Measurements from ENCODE around the gene CWC27.
A peak's percentile ranks its signal among the peaks of the same experiment; 100 is the strongest.

The CWC27 gene

DNA sequence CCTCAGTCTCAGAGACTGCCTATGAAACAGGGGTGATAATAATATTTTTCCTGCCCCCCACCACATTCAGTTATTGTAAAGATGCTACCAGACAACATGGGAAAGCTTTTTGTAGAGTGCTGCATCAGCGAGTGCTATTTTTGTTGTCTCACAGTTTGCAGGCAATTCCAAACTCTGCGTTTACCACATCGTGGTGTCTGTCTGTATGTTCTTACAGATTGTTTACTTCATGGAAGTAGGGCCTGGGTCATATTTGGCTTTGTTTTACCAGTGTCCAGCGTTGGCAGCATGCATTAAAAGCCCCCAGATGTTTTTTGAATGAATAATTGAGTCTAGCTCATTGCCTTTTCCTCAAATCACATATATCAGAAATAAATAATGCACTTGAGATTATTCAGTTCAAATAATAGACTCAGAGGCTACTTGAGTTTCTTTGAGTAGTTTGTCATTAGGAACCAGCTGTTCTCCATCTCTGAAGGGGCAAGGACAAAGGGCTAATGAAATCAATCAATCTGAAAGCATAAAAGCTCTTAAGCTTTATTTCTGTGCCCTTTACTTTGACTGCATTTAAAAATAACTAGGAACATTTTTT is 243.7 kb downstream of the CWC27 start:
- no peak for DNase-seq

DNA sequence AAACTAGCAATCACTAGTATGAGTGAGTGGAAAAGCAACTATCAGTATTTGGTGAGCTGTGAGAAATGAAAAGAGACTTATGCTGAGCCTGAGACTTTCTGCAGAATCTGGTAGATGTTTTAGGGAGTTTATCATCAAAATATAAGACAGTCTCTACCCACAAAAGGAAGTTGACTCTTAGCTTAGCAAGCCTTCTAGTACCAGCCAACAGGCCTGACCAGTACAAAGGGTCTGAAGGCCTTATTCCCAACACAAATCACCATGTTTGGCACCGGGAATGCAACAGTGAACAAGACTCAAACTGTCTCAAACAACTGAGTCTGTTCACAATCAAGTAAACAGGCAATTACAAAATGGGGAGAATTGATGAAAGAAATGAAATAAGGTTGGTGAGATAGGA is 244.4 kb downstream of the CWC27 start:
- no peak for DNase-seq

DNA sequence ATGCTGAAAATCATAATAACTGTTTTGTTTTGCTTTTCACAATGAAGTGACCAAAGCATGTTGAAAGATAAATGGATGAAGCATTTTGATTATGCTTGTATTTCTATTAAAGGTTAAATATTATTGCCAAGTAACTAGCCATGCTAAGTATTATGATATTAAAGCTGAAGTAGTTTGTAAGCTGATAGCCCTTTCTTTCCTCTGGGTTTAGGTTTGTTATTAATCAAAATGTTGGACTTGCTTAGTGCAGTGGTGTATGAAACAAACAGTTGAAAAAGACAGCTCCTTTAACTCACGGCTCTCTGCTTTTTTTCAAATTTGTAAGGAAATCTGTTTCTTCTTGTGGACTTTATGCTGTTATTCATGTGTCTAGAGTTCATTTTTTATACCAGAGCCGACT is 246.0 kb downstream of the CWC27 start:
- DNase-seq = no peak

DNA sequence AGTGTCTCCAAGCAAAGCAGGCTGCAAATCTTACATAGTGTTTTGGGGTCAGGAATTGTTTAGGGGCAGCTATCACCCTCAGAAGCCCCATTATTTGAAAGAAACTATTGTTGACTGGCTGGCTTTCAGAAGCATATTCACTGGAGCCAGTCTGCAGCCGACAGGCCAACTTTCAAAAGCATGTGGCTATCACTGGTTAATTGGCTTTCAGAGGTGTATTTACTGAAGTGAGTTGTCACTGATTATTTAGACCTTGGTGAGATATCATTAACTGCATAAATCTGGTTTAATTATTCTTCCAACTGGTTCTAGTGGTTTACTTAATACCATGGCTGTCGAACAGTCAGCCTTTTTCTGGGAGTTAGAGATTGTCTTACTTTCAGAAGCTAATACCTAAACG is 247.0 kb downstream of the CWC27 start:
- DNase-seq = no peak

DNA sequence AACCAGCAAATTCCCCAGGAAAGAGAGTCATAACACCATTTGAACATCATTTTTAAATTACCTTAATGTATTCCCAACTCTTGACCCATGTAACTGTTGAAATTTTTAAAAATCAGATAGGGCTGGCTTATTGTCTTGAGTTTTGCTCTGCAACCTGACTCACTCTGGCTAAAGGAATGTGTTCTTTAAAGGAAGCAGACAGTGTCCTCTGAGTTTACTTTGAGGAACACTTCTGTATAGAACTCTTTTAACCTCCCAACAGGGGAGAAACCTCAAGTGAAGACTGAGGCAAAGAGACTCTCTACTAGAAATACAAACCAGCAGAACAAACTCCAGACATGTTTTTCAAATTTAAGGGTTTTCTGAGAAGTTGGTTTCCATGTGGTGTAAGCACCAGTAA is 248.9 kb downstream of the CWC27 start:
- DNase-seq = no peak

DNA sequence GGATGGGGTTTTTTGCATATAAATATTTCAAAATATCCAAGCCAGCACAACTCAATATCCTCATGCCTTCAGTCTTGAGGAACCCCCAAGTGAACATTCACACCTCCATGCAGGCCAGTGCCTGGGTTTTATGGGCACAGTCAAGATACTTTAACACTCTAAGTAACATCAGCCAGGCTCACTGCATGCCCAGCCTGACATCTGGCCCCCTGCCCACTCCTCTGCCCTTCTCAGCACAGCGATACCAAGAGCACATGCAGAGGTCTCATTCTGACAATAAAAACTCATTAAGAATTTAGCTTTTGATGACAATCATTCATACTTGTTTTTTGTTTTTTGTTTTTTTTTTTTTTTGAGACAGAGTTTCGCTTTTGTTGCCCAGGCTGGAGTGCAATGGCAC is 250.0 kb downstream of the CWC27 start:
- DNase-seq = no peak

DNA sequence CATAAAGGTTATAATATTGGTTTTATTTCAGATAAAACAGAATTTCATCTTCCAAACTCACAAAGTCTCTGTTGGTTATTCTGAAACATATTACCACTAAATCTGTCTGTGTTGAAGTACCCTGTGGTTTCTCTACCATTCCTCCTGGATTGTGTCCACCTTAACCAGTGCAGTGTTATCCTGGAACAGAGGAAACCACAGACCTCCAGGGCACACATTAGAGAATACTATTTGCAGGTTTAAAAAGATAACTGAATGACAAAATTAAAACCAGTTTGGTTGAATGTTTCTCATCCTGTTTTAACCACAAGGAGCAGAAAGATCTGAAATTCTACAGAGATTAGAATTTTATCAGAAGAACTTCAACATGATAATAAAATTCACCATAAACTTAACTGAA is 251.8 kb downstream of the CWC27 start:
- DNase-seq = no peak

DNA sequence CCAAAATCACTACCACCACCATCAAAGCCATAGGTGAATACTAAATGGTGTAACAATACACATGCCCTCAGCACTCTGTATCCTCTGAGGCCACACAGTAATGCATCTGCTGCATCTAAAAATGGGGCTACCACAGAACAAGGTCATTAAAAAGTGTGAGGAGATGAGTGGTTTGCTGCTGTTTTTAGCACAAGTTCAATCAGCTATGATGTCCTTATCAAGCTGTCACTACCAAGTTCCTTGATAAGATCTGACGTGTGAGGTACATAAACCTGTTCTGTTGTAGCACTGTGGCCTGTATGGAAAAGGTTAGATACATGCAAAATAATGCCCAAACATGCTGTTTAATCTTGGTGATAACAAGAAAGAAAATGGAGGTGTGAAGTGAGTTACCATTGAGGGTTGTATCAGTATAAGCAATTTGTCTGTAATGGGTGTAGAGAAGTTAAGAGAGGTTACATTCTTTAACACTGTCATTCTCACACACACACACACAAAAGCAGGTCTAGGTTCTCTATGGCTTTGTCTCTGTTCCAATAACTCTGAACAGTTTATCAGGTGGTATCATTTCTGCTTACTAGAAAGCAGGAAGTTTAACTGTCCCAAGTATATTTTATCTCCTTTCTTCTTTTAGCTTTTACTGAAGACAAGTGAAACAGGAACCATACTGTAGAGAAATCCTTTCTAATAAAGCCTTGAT is 252.9 kb downstream of the CWC27 start:
- no peak for DNase-seq

DNA sequence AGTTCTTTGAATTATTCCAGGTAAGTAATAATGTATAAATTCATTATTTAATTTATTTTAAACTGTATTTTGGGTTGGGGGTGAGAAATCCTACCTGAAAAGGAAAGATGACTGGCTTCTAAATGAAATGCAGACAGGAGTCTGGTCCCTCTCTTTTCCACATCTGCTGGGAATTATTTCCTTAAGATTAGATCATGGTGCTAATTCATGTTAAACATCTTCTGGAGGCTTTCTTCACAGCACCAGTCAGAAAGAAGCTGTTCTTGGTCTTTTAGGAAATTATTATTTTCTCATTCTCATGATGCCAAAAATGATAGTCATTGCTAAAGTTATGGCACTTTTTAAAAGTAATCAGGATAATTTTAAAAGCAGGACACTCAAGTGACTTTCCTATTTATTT is 254.2 kb downstream of the CWC27 start:
- no peak for DNase-seq

DNA sequence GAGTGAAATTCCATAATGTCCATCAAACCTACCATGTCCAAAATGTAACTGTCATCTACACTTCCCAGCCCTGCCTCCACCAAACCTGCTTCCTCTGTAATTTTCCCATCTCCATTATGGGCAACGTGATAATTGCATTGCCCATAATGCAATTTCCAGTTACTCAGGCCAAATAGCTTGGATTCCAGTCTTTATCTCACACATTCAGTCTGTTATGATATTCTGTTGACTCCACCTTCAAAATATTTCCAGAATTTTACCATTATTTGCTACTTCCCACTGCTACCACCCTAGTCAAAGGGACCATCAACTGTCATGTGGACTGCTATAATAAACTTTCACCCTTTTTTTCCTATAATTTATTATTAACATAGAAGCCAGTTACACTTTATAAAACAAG is 256.0 kb downstream of the CWC27 start:
- no peak for DNase-seq

DNA sequence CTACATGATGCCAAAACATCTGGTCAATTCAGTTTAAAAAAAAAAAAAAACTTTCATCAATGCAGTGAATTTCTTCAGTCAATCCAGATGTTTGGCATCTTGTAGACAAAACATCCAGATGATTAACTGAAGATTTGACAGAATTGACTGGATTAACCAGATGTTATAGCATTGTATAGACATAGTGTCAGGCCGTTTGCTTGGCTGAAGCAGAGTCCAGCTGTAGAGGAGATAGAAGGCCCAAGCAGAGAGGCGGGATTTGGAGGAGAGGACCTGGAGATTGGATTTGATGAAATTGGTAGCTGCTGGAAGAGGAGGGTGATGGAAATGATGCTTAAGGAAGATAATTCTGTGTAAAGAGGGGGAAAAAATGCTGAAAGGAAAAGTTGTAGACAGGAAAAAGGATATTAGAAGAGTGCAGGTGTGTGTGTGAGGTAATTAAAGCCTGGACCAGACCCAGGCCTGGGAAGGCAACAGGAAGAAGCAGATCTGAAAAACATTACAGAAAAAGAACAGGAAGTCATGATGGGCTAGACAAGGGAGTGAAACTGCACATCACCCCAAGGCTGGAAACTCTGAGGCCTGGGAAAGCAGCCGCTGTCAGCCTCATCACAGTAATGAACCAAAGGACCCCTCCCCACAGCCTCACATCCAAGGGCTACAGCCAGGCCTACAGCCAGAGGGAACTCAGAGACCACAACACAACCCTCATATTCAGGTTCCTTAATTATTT is 258.3 kb downstream of the CWC27 start:
- DNase-seq = no peak

DNA sequence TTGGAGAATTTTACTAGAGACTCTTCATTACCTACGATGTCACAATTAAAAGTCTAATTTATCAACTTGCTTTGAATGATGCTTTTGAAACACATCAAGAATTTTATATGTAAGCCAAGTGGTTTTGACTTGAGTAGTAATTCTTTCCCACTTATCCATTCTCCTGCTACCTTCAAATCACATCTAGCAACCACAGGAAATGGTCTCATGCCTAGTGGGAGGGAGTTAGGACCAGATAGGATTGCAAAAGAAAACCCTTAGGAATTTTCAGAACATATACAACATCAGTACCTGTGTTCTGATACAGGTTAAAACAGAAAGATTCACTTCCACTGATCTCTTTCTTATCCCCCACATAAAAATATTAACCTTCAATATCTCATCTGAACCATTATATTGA is 260.4 kb downstream of the CWC27 start:
- no peak for DNase-seq

DNA sequence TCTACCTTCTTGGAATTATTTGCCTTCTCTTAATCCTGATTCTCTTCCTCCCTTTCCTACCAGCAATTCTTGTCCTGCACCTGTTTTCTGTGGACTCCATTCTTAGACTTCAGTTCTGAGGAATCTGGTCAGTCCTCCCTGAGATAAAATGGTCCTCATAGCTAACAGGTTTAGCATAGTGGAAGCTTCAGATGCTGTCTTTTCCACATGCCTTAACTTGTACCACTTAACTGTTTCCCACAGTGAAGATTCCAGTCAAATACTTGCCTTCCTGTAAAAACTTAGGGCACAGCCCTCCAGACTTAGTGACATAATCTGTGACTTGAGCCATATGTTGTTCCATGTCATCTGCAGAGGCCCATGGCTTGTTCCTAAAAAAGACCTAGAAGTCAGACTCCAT is 261.3 kb downstream of the CWC27 start:
- no peak for DNase-seq

DNA sequence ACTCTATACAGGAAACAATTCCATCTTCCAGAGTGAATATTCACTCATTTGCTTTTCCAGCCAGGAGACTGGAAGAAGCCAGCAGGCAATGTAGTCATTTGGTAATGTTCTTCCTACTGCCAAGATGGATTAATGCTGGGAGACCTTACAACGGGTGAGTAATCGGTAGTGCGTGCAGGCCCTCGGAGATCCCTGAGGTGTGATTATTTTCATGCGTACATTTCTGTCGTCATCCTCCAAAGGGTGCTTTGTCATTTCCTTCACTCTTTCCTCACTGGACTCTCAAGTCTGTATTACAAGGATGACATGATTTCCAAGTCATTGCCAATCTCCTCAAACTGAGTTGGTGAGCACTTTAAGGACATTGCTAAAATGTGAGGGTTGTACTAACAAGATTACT is 263.5 kb downstream of the CWC27 start:
- DNase-seq = no peak

DNA sequence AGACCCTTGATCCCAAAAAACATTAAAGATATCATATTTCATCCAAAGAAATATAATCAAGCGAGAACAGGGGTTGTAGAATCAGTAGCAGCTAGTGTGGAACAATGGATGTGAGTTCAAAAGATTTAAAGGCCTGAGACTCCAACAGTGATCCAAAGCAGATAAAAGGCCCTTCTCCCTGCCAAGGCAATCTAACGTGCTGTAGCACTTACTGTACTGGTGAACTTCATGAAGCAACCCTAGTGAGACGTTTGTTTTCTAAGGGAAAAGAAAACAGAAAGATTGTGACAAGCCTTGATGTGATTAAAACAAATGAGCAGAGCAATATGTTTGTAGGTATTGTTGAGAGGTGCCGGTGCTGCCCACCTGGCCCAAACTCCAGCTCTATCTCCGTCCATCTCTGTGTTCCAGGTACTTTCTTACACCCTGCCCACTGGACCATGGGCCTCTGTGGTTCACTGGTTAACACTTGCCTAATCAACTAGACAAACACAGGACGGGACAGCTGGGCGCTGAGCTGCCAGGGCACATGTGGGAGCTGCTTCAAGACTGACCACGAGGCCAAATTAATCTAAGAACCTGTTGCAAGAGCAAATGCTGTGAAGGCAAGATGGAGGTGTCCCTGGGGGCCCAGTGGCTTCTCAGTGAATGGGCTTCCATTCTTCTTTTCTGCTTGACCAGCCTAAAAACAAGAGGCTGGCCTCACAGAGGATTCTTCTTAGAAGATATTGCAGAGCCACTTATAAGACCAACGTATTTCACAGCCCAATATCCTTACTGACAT is 265.5 kb downstream of the CWC27 start:
- DNase-seq = no peak

DNA sequence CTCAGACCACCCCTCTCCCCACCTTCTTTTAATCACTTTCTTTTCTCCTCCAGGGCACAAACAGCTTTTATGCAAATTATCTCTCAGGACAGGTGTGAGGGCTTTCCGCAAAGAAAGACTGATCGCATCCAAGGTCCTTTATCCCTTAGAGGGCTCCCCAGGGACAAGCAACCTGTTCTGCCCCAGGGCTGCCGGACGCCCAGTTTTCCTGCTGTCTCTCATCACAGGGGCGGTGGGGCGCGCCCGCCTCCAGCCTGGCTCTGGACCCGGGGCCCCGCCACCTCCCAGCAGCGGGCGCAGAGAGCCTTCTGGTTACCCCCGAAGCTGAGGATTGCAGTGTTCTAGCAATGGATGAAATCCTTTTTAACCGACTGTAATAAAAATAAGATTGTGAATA is 266.1 kb downstream of the CWC27 start:
- DNase-seq = no peak

DNA sequence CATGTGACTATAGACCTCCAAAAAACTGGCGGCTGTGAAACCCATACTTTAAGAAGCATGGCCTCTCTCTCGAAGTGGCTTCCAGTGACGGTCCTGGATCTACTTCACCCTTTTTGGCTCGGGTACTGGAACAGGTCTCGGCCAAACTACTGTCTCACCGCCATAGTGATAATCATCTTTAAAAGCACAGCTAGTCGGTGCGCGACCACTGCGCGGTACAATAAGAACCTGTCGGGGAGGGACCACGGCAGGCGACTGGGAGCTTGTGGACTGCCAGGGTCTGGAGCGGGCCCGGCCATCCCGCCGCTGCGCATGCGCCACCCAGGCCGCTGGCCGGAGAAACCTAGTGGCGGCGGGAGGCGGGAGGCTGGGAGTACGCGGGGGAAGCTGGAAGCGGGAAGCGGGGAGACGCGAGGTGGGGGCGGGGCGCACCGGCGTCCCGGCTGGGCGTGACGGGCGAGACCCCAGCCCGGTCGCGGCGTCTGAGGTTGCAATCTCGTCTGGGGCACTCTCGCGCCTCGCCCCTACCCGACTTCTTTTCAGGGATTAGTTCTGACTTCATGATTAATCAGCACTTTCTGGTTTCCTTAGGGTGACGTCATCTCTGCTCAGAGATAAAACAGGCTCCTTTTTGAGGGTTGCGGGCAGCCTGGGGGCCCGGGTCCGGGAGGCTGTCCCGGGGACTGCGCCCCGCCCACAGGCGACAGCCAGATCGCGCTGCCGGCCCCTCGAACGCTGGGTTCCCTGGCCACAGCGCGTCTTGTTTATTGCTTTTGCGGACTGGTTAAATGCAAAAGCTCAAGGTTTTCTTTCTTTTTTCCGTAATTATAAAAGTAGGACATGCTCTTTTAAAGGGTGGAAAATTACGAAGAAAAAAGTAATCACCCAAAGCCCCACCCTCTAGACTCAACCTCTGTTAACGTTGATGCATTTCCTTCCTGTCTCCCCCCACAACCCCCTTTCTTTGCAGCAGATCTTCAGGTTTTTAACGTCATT is 266.8 kb downstream of the CWC27 start:
- peak; percentile 69 for DNase-seq

DNA sequence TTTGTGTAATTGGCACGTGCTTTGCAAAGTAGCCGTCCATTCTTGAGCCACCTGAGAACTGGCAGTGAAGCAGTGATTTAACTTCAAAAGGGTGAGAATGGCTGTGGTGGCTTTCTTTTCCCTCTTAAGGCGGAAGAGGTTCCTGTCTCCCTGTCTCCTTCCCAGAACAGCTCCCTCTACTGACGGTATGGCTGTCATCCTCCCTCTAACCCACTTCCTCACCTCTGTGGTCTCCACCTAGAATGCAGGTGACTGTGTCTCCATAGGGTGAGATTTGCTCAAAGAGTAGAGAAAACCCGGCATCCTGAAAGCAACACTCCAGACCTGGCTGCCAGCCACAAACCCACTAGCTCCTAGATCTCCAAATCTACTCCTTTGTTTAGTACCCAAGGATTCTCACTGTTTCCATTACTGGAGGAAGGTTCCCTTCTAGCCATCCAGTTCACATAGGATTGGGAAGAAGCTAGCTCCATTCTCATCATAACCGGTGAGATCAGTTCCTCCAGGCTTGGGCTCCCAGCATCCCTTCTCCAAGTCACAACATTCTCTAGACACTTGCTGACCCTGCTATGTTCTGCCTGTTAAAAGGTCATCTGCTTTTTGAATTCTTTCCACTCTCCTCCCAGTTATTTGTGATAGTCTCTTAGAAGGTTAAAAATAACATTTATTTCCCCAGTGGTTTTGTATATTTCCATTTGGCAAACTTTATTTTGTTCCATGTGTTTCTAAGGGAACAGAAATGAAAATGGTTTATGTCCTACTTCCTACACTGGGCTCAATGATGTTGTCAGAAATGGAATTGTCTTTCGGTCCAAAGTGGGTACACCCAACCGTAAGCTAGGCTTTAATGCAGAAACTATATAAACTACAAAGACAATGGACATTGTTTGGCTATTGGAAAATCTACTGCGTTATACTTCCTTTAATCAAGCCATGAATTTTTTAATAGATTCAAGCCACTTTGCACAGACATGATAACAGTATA is 269.4 kb downstream of the CWC27 start:
- no peak for DNase-seq

DNA sequence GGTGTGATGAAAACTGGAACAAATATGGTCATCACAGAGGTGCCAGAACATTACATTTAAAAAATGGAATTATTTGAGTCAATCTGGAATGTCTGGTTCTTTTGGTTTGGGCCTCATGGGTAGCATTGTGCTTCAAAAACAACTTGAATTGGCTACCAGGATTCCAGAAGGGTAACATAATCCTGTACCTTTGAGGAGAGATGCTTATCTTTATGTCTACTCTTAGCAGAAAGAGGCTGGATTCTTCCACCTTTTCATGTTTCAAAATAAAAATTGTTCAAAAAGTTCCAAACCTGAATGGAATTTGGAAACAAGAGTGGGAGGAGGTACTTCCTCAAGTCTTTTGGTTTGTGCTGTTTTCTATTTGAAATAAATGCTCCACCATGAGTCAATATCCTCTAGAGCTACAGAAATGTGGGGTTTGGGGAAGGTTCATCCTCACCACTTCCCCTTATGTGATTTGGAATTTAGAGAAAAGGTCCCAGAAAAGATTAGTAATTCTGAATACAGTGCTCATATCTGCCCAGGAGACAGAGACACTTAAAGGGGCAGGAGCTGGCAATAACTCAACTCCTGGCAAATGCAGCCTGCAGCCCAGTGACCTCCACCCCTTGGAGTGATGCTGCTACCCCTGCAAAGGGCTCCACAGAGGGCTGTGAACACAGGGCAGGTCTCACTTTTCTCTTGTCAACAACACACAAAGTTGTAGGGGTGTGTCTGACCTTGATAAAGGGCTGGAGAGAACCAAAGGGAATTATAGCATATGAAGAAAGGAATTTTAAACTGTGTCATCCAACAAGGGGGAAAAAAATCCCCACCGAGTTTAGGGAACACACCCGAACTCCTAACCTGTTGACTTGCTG is 272.8 kb downstream of the CWC27 start:
- no peak for DNase-seq

DNA sequence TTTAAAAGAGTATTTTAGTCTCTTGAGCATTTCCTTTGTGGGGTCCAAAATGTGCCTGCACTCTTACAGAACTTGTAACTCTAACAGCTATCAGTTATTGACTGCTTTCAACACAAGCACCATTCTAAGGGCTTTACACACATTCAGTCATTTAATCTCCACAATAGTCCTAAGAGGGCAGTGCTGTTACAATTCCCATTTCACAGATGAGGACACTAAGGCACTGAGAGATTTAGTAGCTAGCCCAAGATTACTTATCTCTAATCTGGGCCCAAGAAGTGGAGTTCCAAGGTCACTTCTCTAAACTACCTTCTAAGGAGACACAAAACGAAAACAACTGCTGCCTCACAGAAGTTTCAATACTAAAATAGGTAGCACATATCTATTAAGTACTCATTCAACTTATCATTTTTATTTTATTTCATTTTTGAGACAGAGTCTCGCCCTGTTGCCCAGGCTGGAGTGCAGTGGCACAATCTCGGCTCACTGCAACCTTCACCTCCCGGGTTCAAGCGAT is 275.2 kb downstream of the CWC27 start:
- DNase-seq = no peak

Data from stimulated activated CD4-positive, alpha-beta T cell treated with anti-CD3 and anti-CD28 coated beads, Interleukin-4, amount 100 ng/mL, for 1 hour (primary cell).